Body of pancreas (tissue), 4 donors: ENCODE measurements around the gene HDAC6. TPM values are rescaled to one million over a fixed set of nuclear protein-coding genes. Genes with fewer than 3 reads are reported as not detected.

ENCODE experiments used
- ATAC-seq: fragments of 150-250 bp; one replicate; pipeline ENCODE4 v1.9.1; 2016
- DNase-seq, 4 donors: peaks; one replicate each; pipeline ENCODE4 v3.0.0-alpha.2; 2019
- H3K27ac ChIP-seq, 4 donors: fragments of 200-600 bp; sonication (generic); 1 replicate in 3 of 4; 2 replicates in 1 of 4; pipeline versions ENCODE4 v1.5.1 to v1.6.1; 2016 to 2019; ENCODE audit warnings: mild to moderate bottlenecking in 1 of 4, mixed read lengths in 1 of 4, moderate library complexity in 1 of 4
- H3K27me3 ChIP-seq, 2 donors: fragments of 200-600 bp; sonication (generic); one replicate each; pipeline ENCODE4 v1.6.0; 2016; ENCODE audit warnings: mild to moderate bottlenecking in 1 of 2
- H3K36me3 ChIP-seq, 2 donors: fragments of 200-600 bp; sonication (generic); replicated peaks in 1 of 2; 2 replicates each; pipeline ENCODE4 v1.5.1; 2016; ENCODE audit warnings: low read depth in 2 of 2; ENCODE audit not compliant: insufficient read depth in 1 of 2
- H3K4me1 ChIP-seq: fragments of 200-600 bp; sonication (generic); one replicate; pipeline ENCODE4 v1.6.0; 2016
- H3K4me3 ChIP-seq, 2 donors: fragments of 200-600 bp; sonication (generic); 1 replicate in 1 of 2; 2 replicates in 1 of 2; pipeline ENCODE4 v1.5.1; 2016 to 2019
- H3K9me3 ChIP-seq, 3 donors: fragments of 200-600 bp; sonication (generic); 1 replicate in 2 of 3; 2 replicates in 1 of 3; pipeline ENCODE4 v1.5.1; 2016
- POLR2A ChIP-seq, 3 donors: fragments of 450-650 bp; IDR thresholded peaks; one replicate each; pipeline ENCODE4 v1.6.1; 2016; ENCODE audit warnings: antibody characterized with exemption in 3 of 3, mild to moderate bottlenecking in 2 of 3
- WGBS, 2 donors: methylation state at CpG; one replicate each; pipeline ENCODE4 v1.1.5; 2017; 5-methylcytosine and 5-hydroxymethylcytosine counted together
- intact Hi-C: fragments of 100-400 bp; cut with DNase I; formaldehyde crosslinking; loops from one replicate; pipeline ENCODE4 v1.15.1; 2023
- total RNA-seq, 2 donors: library from RNA; depleted of rRNA; stranded (reverse); fragments of >200 nt; gene quantifications; one replicate each; pipeline ENCODE4 v1.1.0, GENCODE V29; 2016
- TF ChIP-seq, protein P1 (sequence below), 7 experiments: fragments of 450-650 bp in 4 of 7; fragments of 200-600 bp in 3 of 7; sonication (generic) in 3 of 7; IDR thresholded peaks; one replicate each; pipeline ENCODE4 v1.5.1; 2016 to 2019; ENCODE audit warnings: antibody characterized with exemption in 7 of 7

HDAC6 gene
- total RNA-seq, 2 donors from 2014 or later, result 34.5 to 75.5 TPM

DNA sequence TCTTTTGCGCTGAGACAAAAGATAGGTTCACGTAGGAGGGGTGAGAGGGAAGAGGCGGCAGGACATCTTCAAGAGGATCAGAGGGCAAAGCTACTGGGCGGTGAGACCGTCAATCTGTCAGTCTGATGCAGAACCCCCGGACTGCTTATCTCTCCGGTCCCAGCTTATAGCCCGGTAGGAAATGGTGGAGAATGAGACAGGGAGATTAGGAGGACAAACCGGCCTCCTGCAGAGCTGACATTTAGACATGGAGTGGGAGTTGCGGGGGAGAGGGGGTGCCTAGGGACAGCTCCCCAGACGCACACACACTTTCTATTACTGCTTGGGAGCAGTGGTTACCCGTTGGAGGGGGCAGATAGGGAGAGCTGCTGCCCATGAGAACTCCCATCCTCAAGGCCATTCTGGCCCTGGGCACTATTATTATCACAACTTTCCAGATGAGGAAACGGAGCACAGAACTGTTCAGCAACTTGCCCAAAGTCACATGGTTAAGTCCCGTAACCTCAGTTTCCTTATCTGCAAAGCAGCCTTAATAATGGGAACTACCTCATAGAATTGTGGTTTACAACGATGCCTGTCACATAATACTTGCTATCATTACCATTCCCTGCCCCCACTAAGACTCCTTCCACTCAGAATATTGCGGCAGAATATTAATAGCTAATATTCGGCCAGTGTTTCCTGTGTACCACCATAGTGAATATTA lies 1.1 kb upstream of the HDAC6 start:
- no peak overlapping the region for H3K4me3 ChIP-seq
- DNase-seq (peak in 1 of 4 donors; percentile 5), ATAC-seq (no peak)
- no peaks in the 10 kb centered on the region for H3K9me3 ChIP-seq
- H3K36me3 ChIP-seq, result no peaks in the 10 kb centered on the region
- 19 to 40% methylated on average over 10 to 17 of the region's 17 CpGs for WGBS, 2 donors
- intact Hi-C loops, result no loop called here
- TF ChIP-seq, protein P1, sequence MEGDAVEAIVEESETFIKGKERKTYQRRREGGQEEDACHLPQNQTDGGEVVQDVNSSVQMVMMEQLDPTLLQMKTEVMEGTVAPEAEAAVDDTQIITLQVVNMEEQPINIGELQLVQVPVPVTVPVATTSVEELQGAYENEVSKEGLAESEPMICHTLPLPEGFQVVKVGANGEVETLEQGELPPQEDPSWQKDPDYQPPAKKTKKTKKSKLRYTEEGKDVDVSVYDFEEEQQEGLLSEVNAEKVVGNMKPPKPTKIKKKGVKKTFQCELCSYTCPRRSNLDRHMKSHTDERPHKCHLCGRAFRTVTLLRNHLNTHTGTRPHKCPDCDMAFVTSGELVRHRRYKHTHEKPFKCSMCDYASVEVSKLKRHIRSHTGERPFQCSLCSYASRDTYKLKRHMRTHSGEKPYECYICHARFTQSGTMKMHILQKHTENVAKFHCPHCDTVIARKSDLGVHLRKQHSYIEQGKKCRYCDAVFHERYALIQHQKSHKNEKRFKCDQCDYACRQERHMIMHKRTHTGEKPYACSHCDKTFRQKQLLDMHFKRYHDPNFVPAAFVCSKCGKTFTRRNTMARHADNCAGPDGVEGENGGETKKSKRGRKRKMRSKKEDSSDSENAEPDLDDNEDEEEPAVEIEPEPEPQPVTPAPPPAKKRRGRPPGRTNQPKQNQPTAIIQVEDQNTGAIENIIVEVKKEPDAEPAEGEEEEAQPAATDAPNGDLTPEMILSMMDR (IDR thresholded peaks at IDR 0.05), result no peak
- peak in 1 of 3 donors; percentile 48 for TF ChIP-seq POLR2A (IDR thresholded peaks at IDR 0.05)
- H3K4me1 ChIP-seq, result peaks cover 8% of the 10 kb centered on the region
- H3K27me3 ChIP-seq, result no peaks in the 10 kb centered on the region
- H3K27ac ChIP-seq, result peak overlapping the region; percentile 77 to 96 (median 86)

DNA sequence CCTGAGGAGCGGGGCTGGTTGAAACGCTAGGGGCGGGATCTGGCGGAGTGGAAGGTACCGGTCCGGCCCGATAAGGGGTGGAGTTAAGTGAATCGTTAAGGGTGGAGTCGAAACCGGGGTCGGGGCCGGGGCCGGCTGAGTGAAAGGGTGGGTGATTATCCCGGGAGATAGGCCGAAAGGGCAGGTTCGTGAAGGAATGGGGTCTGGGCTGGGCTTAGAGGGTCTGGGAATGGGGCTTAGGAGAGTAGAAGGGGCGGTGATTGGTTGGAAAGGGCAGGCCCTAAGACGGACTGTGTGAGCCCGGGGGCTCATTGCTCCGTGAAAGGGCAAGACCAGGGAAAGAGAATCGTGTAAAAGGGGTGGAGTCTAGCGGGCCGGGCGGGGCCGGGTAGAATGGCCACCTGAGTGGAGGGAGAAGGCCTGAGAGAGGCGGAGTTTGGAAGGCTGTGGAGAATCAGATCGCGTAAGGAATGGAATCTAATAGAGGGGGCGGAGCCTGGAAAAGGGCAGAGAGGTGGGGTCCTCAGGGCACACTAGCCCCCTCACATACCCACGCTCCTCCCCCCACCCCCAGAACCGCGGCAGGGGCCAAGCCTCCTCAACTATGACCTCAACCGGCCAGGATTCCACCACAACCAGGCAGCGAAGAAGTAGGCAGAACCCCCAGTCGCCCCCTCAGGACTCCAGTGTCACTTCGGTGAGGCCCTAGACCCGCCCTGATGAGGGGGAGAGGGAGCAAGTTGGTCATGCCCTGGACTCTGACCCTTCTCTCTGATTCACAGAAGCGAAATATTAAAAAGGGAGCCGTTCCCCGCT lies 430 bp downstream of the HDAC6 start:
- peak overlapping the region in 1 of 2 donors; percentile 12 for H3K4me3 ChIP-seq
- TF ChIP-seq, protein P1 (IDR thresholded peaks at IDR 0.05), result peak in 3 of 7 experiments; percentile 23 to 29 (median 28)
- peak; percentile 42 to 89 (median 83) for TF ChIP-seq POLR2A (IDR thresholded peaks at IDR 0.05)

DNA sequence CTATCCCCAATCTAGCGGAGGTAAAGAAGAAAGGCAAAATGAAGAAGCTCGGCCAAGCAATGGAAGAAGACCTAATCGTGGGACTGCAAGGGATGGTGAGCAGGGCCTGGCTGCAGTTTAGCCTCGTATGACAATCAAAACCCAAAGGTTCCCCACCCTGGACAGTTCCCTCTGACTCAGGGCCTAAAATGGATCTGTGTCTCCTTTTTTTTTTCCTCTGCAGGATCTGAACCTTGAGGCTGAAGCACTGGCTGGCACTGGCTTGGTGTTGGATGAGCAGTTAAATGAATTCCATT lies 986 bp downstream of the HDAC6 start:
- no peak for DNase-seq
- H3K27me3 ChIP-seq, result no peaks in the 10 kb centered on the region
- TF ChIP-seq POLR2A (IDR thresholded peaks at IDR 0.05), result no peak
- TF ChIP-seq, protein P1 (IDR thresholded peaks at IDR 0.05), result no peak
- WGBS, 2 donors, result 27 to 37% methylated on average over 3 to 4 of the region's 4 CpGs
- H3K36me3 ChIP-seq, result no peaks in the 10 kb centered on the region
- peaks cover 8% of the 10 kb centered on the region for H3K4me1 ChIP-seq
- intact Hi-C loops, result no loop called here
- no peak overlapping the region for H3K4me3 ChIP-seq
- ATAC-seq, result no peak
- peak overlapping the region in 3 of 4 donors; percentile 81 to 98 (median 98) for H3K27ac ChIP-seq
- H3K9me3 ChIP-seq, result no peaks in the 10 kb centered on the region

More for the DNA sequence above, 430 bp downstream of the HDAC6 start:
- Histone ChIP-seq H3K27ac (peak overlapping the region; percentile 81 to 98 (median 93)), H3K36me3 (no peaks in the 10 kb centered on the region), H3K4me1 (peaks cover 8% of the 10 kb centered on the region), H3K27me3 (no peaks in the 10 kb centered on the region), H3K9me3 (no peaks in the 10 kb centered on the region)
- peak; percentile 64 for ATAC-seq
- intact Hi-C loops, result no loop called here
- peak; percentile 85 to 91 (median 88) for DNase-seq
- 3 to 5% methylated on average over 27 to 31 of the region's 40 CpGs for WGBS, 2 donors

DNA sequence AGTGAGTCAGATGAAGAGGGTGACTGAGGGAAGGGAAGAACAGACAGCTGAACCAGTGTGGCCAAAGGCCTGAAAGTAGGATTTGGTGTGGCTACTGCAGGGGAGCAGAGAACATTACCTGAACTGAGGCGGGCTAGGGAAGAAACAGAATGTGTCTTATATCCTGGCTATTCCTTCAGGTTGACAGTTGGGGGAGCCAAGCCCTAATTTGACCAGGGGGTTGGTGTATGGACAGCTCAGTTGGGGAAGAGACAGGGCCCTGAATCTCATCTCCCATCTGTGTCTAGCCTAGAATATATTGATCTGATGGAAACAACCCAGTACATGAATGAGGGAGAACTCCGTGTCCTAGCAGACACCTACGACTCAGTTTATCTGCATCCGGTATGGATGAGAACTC lies 4.2 kb downstream of the HDAC6 start:
- TF ChIP-seq, protein P1 (IDR thresholded peaks at IDR 0.05), result no peak
- no peak for TF ChIP-seq POLR2A (IDR thresholded peaks at IDR 0.05)
- no peak overlapping the region for H3K27ac ChIP-seq
- H3K9me3 ChIP-seq, result no peaks in the 10 kb centered on the region
- peaks cover 4% of the 10 kb centered on the region for H3K4me1 ChIP-seq
- no peak for ATAC-seq
- H3K4me3 ChIP-seq, result no peak overlapping the region
- H3K27me3 ChIP-seq, result no peaks in the 10 kb centered on the region
- no peaks in the 10 kb centered on the region for H3K36me3 ChIP-seq
- intact Hi-C loops, result no loop called here
- 94 to 100% methylated on average over 1 to 3 of the region's 4 CpGs for WGBS, 2 donors
- no peak for DNase-seq
